ENCODE data around the gene ZBTB7C. TPM values are rescaled to one million over a fixed set of nuclear protein-coding genes. Genes with fewer than 3 reads are reported as not detected.

ZBTB7C gene
- total and polyA plus RNA-seq, 10 of the 15 experiments (the other 5 are each of a cell fraction or from before 2014, with no cell fraction given), result under 0.01 to 0.08 (median 0.01) TPM; not detected in 7

- no TSS peak for BruUV-seq (replicated peaks)
- Histone ChIP-seq H3K9ac (ENCODE audit: control insufficient read depth, insufficient read depth, low read length) (no peak overlapping the region), H4K20me1 (ENCODE audit: control insufficient read depth, insufficient read depth) (no peaks in the 10 kb centered on the region), H3K79me2 (ENCODE audit: control insufficient read depth, insufficient read depth, low read length) (no peaks in the 10 kb centered on the region), H3K4me3 (no peak overlapping the region), H2AFZ (ENCODE audit: control insufficient read depth, low read depth, low read length) (no peak overlapping the region), H3K4me1 (ENCODE audit: control insufficient read depth, insufficient read depth, low read length) (no peaks in the 10 kb centered on the region), H3K27me3 (replicated peaks in 1 of 2; ENCODE audit: control insufficient read depth in 2 of 2, insufficient read depth in 2 of 2, low read length in 1 of 2) (no peaks in the 10 kb centered on the region; a peak in 1 of 4 replicates), H3K4me2 (ENCODE audit: control insufficient read depth, insufficient read depth) (no peak overlapping the region), H3K36me3 (ENCODE audit: control insufficient read depth in 2 of 2, insufficient read depth in 2 of 2, low read length in 1 of 2) (no peaks in the 10 kb centered on the region), H3K9me3 (replicated peaks; ENCODE audit: control insufficient read depth, insufficient read depth, low read length) (no peaks in the 10 kb centered on the region), H3K27ac (ENCODE audit: control insufficient read depth, insufficient read depth) (no peak overlapping the region)
- no peak for TF ChIP-seq MLLT1 (IDR thresholded peaks at IDR 0.05)
- TF ChIP-seq ZNF274 (IDR thresholded peaks at IDR 0.05; ENCODE audit: insufficient read depth, insufficient read length), result no peak
- no peak for TF ChIP-seq BHLHE40 (IDR thresholded peaks at IDR 0.05; ENCODE audit: borderline replicate concordance in 1 of 2, low read depth in 2 of 2, low read length in 1 of 2)
- no peak for TF ChIP-seq ZNF592 (IDR thresholded peaks at IDR 0.05)
- TF ChIP-seq CREM (IDR thresholded peaks at IDR 0.05; ENCODE audit: low read depth), result no peak
- no peak for TF ChIP-seq KLF5 (IDR thresholded peaks at IDR 0.05; ENCODE audit: partially characterized antibody)
- TF ChIP-seq MTA2 (IDR thresholded peaks at IDR 0.05; ENCODE audit: low read depth), result no peak
- TF ChIP-seq ZNF384 (IDR thresholded peaks at IDR 0.05; ENCODE audit: borderline replicate concordance, low read depth, low read length), result no peak
- no peak for TF ChIP-seq YY1 (IDR thresholded peaks at IDR 0.05; ENCODE audit: low read depth, low read length)
- no peak for TF ChIP-seq RELB (IDR thresholded peaks at IDR 0.05; ENCODE audit: low read depth)
- TF ChIP-seq DPF2 (IDR thresholded peaks at IDR 0.05), result no peak
- no peak for TF ChIP-seq RAD51 (IDR thresholded peaks at IDR 0.05)
- no peak for TF ChIP-seq KDM1A (IDR thresholded peaks at IDR 0.05; ENCODE audit: borderline replicate concordance)
- no peak for TF ChIP-seq CBFB (IDR thresholded peaks at IDR 0.05; ENCODE audit: low read depth)
- TF ChIP-seq SMC3 (IDR thresholded peaks at IDR 0.05; ENCODE audit: borderline replicate concordance, low read length), result no peak
- no peak for TF ChIP-seq POLR2AphosphoS5 (IDR thresholded peaks at IDR 0.05; ENCODE audit: low read length)
- no peak for TF ChIP-seq MYC (IDR thresholded peaks at IDR 0.05; ENCODE audit: insufficient read depth, insufficient read length, insufficient replicate concordance, low read length, severe bottlenecking)
- TF ChIP-seq TCF3 (IDR thresholded peaks at IDR 0.05; ENCODE audit: borderline replicate concordance, insufficient read depth, low read depth, low read length), result no peak
- no peak for TF ChIP-seq ZNF622 (IDR thresholded peaks at IDR 0.05)
- CTCF ChIA-PET, result interaction anchor here (2.2 kb wide), 1 partner anchor 211 kb away, joined by 5 read pairs; no protein-coding TSS in a partner anchor
- POLR2A ChIA-PET, result no interaction called here
- RAD21 ChIA-PET (ENCODE audit: unreplicated experiment), result no interaction called here
- intact Hi-C loops (cut with micrococcal nuclease; ENCODE audit: unreplicated experiment) (no loop called here), in situ Hi-C loops (cut with MboI) (no loop called here)
- ATAC-seq (no peak), FAIRE-seq (no peak), DNase-seq (ENCODE audit: low read depth, low spot score) (no peak)
- 1% methylated on average over 6 of the region's 6 CpGs for WGBS (ENCODE audit: insufficient coverage, insufficient replicate concordance, low lambda C conversion rate, missing lambda C conversion rate)
- SMC1A ChIA-PET (ENCODE audit: uncharacterized antibody, unreplicated experiment), result no interaction called here
Measured at GRCh38 chr18:47983946-47984345, 425.2 kb downstream of the ZBTB7C start.

Data from GM12878 (cell line).